IPS-20b (cell line): ENCODE measurements around the gene SLC66A2.

ENCODE experiments used
- H3K27ac ChIP-seq: one replicate; pipeline ENCODE4 v1.5.1; 2013; ENCODE audit warnings: low read length
- H3K27me3 ChIP-seq: 2 replicates; pipeline ENCODE4 v1.6.1; 2013; ENCODE audit warnings: mild to moderate bottlenecking, low read length, inconsistent platforms; ENCODE audit not compliant: insufficient read depth
- H3K36me3 ChIP-seq: 2 replicates; pipeline ENCODE4 v1.6.1; 2013; ENCODE audit warnings: low read depth, mild to moderate bottlenecking, inconsistent platforms, low read length, moderate library complexity; ENCODE audit not compliant: insufficient read depth
- H3K4me1 ChIP-seq: 2 replicates; pipeline ENCODE4 v1.6.1; 2013; ENCODE audit warnings: mild to moderate bottlenecking, control low read depth, inconsistent platforms, low read length, moderate library complexity; ENCODE audit not compliant: insufficient read depth
- H3K4me3 ChIP-seq: 2 replicates; pipeline ENCODE4 v1.5.1; 2013; ENCODE audit warnings: mild to moderate bottlenecking, low read length, inconsistent platforms
- H3K9ac ChIP-seq: 2 replicates; pipeline ENCODE4 v1.6.1; 2013; ENCODE audit warnings: low read depth, mild to moderate bottlenecking, inconsistent platforms, low read length, moderate library complexity
- H3K9me3 ChIP-seq: 2 replicates; pipeline ENCODE4 v1.6.1; 2013; ENCODE audit warnings: mild to moderate bottlenecking, low read depth, low read length, inconsistent platforms; ENCODE audit not compliant: insufficient read depth

The SLC66A2 gene

DNA sequence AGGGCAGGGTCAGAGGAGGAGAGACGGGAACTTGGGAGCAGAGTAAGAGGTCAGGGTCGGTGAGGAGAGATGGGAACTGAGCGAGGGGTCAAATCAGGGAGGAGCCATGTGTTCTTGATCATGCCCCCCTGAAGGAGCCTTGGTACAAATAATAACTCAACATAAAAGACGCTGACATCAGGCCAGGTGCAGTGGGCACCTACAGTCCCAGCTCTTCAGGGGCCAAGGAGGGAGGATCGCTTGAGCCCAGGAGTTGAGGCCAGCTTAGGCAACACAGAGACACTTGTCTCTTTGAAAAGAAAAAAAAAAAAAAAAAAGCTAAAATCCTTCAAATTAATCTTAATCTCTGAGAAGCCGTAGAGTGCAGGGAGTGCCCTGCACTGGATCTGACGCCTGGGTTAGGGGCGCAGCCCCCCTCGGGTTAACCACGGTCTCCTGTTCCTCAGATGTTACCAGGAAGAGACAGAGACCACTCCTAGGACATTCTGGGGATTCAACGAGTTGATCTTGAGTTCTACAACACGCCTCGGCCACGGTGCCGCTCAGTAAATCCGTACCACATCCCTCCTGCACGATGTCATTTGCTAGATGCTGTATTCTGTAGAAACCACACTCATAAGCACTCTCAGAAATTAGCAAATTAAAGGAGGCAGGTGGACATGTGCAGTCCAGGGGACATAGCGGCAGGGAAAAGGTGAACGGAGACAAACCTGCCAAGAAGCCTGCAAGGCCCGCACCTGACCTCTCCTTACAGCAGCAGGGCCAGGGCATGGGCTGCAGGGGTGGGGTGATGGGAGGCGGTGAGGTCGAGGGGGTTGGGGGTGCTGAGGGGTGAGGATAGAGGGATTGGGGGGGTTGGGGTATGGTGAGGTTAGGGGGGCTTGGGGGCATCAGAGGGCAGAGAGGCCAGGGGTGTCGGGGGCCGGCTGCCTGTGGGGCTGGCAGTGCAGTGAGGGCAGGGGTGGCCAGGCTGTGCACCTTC, 29.2 kb downstream of the SLC66A2 start:
- H3K36me3 ChIP-seq, result no peaks in the 10 kb centered on the region
- no peak overlapping the region for H3K9ac ChIP-seq
- H3K4me3 ChIP-seq, result no peak overlapping the region
- H3K4me1 ChIP-seq, result no peaks in the 10 kb centered on the region
- no peaks in the 10 kb centered on the region for H3K27me3 ChIP-seq
- no peaks in the 10 kb centered on the region for H3K9me3 ChIP-seq
- no peak overlapping the region for H3K27ac ChIP-seq

DNA sequence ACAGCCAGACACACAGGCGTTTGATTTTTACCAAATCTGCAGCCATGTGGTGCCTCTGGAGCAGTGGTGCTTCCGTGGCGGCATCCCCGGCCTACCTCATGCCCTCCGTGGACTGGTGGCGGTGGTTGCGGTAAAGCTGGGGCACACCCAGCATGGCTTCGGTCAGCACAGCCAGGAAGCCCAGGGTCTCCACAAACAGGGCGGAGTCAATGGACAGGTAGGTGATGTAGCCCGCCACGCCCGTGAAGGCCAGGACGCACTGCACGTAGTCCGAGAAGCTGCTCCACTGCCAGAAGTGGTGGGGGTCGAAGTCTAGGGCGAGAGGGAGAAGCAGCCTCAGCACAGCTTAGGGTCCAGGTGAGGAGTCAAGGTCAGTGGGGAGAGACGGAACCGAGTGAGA, 32.4 kb downstream of the SLC66A2 start:
- no peak overlapping the region for H3K9ac ChIP-seq
- H3K4me1 ChIP-seq, result no peaks in the 10 kb centered on the region
- no peaks in the 10 kb centered on the region for H3K36me3 ChIP-seq
- no peaks in the 10 kb centered on the region for H3K27me3 ChIP-seq
- no peaks in the 10 kb centered on the region for H3K9me3 ChIP-seq
- H3K4me3 ChIP-seq, result no peak overlapping the region
- H3K27ac ChIP-seq, result no peak overlapping the region

DNA sequence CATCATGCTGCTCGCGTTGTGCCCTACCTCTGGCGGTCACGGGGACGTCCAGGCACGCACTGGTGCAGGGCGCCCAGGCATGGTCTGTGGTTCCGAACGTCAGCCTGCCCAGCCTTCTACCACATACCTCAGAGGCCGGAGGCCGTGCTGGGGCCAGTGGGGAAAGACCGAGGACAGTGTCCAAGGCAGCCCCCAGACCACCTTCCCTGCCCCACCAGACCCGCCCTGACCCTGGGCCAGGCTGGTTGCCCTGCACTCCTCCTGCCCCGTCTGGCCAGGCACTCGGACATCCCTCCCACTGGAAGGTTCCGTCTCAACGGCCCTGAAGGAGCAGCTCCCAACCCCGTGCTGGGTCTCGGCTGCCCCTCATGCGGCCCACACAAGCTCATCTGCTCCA, 32.8 kb downstream of the SLC66A2 start:
- Histone ChIP-seq H3K36me3 (no peaks in the 10 kb centered on the region), H3K9me3 (no peaks in the 10 kb centered on the region), H3K4me3 (no peak overlapping the region), H3K9ac (no peak overlapping the region), H3K4me1 (no peaks in the 10 kb centered on the region), H3K27me3 (no peaks in the 10 kb centered on the region), H3K27ac (no peak overlapping the region)

DNA sequence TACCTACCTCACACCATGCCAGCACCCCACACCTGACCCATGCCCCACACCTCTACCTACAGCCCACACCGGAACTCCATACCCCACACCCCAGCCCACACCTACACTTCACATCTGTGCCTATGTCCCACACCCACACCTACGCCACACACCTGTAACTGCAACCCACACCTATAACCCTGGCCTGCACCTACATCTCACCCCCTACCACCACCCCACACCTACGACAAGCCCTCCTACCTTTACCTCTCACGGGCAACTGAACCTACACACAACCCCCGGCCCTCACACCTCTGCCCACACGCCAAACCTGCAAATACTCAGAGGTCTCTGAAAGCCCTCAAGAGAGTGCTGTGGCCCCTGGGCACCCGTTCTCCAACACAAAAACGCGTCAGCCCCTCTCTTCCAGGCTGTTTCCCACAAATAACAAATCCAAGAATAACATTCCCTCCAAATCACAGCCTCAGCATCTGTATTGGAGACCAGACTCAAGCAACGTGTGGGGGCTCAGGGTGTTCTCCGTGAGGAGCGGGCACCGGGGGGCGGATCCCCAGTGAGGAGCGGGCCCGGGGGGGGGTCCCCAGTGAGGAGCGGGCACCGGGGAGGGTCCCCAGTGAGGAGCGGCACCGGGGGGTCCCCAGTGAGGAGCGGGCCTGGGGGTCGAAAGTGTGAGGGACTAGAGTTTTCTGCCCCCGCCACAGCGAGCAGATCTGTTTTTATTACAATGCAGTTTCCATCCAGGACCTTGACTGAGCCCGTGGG, 33.4 kb downstream of the SLC66A2 start:
- no peak overlapping the region for H3K9ac ChIP-seq
- no peaks in the 10 kb centered on the region for H3K36me3 ChIP-seq
- H3K4me3 ChIP-seq, result no peak overlapping the region
- H3K27ac ChIP-seq, result no peak overlapping the region
- no peaks in the 10 kb centered on the region for H3K9me3 ChIP-seq
- no peaks in the 10 kb centered on the region for H3K27me3 ChIP-seq
- H3K4me1 ChIP-seq, result no peaks in the 10 kb centered on the region

DNA sequence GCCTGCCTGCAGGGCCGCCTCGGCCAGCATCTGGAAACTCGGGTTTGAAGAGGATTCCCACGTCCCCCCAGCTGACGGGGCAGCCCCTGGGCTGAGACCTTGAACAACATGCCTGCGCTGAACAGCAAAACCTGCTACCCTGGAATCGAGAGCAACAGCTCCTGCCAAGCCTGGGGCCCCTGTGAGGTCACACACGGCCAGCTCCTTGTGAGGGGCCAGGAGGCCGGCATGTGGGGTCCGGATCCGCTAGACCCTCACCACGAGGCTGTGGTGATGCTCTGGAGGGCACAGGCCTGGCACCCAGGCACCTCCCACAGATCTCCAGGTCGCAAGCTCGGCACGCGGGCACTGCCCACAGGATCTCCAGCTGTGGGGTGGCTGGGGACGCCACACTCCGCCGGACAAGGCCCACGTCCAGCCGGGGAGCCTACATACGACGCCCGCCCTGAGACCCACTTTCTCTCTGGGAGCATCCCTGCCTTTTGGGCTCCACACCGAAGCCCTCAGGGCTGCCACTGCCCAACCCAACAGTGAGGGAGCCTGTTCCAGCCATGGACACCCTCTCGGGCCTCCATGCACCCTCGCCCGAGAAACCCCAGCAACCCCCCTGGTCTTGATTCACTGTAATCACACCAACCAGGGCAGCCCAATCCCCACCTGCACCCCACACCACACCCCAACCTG, 34.1 kb downstream of the SLC66A2 start:
- Histone ChIP-seq H3K4me1 (no peaks in the 10 kb centered on the region), H3K9ac (no peak overlapping the region), H3K27me3 (no peaks in the 10 kb centered on the region), H3K36me3 (no peaks in the 10 kb centered on the region), H3K9me3 (no peaks in the 10 kb centered on the region), H3K4me3 (no peak overlapping the region), H3K27ac (no peak overlapping the region)

DNA sequence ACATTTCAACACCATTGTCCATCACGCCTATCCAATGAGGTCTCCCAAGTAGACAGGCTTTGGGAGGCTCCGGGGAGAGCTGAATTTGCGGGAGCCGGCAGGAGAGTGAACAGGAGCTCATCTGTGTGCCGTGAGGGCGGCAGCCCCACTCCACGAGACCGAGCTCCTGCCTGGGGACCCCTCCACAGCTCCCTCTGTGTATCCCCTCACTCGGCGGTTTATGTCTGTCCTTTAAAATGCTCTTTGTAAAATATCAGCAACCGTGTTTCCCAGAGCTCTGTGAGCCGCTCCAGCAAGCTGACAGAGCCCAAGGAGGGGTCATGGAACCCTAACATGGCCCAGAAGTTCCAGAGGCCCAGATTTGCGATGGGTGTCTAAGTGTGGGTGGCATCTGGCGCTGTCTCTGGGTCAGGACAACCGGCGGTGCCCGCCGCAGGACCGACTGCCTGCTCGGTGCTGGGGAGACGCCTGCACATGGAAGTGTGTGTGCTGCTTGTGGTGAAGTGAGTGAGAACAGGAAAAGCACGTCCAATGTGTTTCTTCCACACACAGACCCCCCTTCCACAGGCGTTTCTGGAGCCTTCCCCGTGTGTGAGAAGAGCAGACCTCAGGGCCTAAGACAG, 34.8 kb downstream of the SLC66A2 start:
- H3K27me3 ChIP-seq, result no peaks in the 10 kb centered on the region
- H3K9ac ChIP-seq, result no peak overlapping the region
- no peak overlapping the region for H3K4me3 ChIP-seq
- H3K9me3 ChIP-seq, result no peaks in the 10 kb centered on the region
- no peaks in the 10 kb centered on the region for H3K36me3 ChIP-seq
- no peak overlapping the region for H3K27ac ChIP-seq
- H3K4me1 ChIP-seq, result no peaks in the 10 kb centered on the region

DNA sequence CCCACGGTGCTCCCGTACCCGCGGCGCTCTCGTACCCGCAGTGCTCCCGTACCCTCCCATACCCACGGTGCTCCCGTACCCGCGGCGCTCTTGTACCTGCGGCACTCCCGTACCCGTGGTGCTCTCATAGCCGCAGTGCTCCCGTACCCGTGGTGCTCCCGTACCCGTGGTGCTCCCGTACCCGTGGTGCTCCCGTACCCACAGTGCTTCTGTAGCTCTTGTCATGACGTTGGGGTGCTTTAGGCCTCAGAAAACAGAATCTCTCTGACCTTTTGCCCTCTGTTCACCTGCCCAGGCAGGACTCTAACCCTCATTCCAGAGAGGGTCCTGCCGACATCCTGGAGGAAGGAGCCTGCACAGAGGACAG, 35.3 kb downstream of the SLC66A2 start:
- H3K27me3 ChIP-seq, result no peaks in the 10 kb centered on the region
- H3K4me1 ChIP-seq, result no peaks in the 10 kb centered on the region
- no peaks in the 10 kb centered on the region for H3K9me3 ChIP-seq
- H3K4me3 ChIP-seq, result no peak overlapping the region
- no peak overlapping the region for H3K27ac ChIP-seq
- H3K36me3 ChIP-seq, result no peaks in the 10 kb centered on the region
- no peak overlapping the region for H3K9ac ChIP-seq

DNA sequence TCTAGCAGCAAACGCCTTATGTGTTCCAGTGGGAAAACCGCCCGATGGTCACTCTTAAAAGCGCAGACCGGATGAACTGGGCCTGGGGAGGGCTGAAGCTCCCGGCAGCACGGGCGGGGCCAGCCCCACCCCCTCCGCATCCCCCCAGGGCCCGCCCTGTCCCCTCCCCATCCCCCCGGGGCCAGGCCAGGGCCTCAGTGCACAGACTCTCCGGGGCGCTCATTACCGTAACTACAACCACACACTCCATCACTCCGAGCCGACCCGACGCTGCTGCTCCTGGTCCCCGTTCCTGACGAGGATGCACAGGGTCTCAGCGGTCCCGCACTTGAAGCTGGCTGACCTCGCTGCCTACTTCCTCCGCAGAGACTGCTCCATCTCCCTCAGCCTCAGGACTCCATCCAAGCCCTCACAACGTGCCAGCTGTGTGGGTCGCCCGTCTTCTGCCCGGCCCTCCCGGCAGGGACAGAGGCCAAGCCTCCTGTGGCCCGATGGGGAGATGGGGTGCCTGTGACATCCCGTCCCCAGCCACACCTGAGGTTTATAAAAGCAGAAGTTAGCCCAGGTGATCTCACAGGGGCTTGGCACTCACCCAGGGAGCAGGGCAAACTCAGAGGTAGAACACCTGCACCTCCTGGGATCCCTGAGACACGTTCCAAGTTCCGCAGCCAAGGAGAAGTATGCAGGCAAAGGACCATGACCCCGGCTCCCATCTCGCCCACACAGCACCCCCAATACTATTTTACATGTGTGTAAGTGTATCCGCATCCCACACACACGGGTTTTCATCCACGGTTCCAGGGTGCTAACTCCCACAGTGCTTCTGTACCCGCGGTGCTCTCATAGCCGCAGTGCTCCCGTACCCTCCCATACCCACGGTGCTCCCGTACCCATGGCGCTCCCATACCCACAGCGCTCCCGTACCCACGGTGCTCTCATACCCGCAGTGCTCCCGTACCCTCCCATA, 36.0 kb downstream of the SLC66A2 start:
- H3K27me3 ChIP-seq, result no peaks in the 10 kb centered on the region
- no peaks in the 10 kb centered on the region for H3K36me3 ChIP-seq
- H3K4me1 ChIP-seq, result no peaks in the 10 kb centered on the region
- no peak overlapping the region for H3K27ac ChIP-seq
- H3K9me3 ChIP-seq, result no peaks in the 10 kb centered on the region
- H3K4me3 ChIP-seq, result no peak overlapping the region
- no peak overlapping the region for H3K9ac ChIP-seq

DNA sequence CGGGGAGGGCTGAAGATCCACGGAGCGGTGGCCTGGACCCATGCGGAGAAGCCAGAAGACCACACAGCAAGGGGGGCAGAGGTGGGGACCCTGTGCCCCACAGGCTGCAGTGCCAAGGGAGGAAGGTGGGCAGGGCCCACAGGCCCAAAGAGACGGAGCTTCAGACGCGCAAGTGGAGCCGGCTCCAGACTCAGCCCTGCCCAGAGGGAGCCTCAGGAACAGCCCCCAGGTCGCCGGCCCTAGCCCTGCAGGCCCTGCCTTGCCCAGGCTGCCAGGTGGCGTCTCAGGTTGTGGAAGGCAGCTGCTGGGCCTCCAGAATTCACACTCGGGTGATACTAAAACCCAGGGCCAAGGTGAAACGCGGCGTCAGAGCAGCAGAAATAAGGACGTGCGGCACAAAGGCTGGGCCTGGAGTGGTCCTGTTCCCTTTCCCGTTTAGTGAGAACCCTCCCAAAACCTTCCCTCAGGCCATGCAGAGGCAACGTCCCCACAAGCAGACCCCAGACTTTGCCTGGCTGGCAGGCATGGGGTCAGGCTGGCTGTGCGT, 36.8 kb downstream of the SLC66A2 start:
- Histone ChIP-seq H3K9me3 (no peaks in the 10 kb centered on the region), H3K9ac (no peak overlapping the region), H3K27me3 (no peaks in the 10 kb centered on the region), H3K4me3 (no peak overlapping the region), H3K4me1 (no peaks in the 10 kb centered on the region), H3K36me3 (no peaks in the 10 kb centered on the region), H3K27ac (no peak overlapping the region)

DNA sequence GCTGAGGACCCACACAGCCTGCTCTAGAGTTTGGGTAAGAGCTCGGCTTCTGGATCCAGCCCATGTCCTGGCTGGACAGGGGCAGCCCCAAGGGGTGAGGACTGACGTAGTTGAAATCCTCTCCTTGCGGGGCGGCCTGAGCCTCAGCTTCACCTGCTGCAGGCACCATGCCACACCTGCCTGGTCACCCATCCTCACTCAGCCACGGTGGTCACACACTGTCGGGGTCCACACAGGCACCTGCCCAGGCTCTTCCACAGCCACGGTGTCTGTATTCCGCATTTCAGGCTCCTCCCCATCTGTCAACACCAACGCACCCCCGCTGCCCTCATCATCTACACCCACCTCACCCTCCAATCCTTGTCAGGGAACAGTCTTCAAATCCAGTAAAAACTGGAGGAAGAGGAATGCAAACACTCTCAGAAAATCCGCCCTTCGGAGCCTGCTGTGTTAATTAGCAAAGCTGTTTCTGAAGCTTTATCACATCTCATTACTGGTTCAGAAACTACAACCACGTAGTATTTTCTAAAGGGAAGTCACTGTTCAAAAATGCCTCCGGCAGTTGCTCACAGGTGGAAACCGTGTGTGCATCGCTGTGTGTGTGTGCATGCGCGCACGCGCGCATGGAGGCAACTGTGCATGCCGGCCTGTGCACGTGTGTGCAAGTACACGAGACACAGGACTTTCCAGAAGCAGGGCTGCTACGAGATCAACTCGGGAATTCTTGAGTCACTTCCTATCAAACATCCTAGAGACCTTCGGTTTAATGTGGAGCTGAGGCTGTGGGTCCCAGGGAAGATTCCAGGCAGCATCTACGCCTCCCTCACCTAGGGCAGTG, 38.2 kb downstream of the SLC66A2 start:
- no peaks in the 10 kb centered on the region for H3K36me3 ChIP-seq
- no peak overlapping the region for H3K4me3 ChIP-seq
- H3K9ac ChIP-seq, result no peak overlapping the region
- no peak overlapping the region for H3K27ac ChIP-seq
- no peaks in the 10 kb centered on the region for H3K4me1 ChIP-seq
- H3K27me3 ChIP-seq, result no peaks in the 10 kb centered on the region
- no peaks in the 10 kb centered on the region for H3K9me3 ChIP-seq
